K562 (cell line): ENCODE measurements around the gene EIF2AK2. TPM values are rescaled to one million over a fixed set of nuclear protein-coding genes. Genes with fewer than 3 reads are reported as not detected.

Source experiments
- C11orf30 ChIP-seq: fragments of 450-650 bp; IDR thresholded peaks from 2 replicates; pipeline ENCODE4 v1.6.1; 2016; ENCODE audit warnings: low read depth, mild to moderate bottlenecking
- COPS2 ChIP-seq: fragments of 450-650 bp; conservative IDR thresholded peaks from 2 replicates; pipeline ENCODE4 v1.6.1; 2016; ENCODE audit warnings: mild to moderate bottlenecking, moderate library complexity
- FUS ChIP-seq: fragments of 200-400 bp; formaldehyde crosslinking; optimal IDR thresholded peaks from 2 replicates; pipeline ENCODE3; 2017; ENCODE audit warnings: low read depth, low read length
- GATA2 ChIP-seq: sonication (generic); formaldehyde crosslinking; IDR thresholded peaks from 2 replicates; pipeline ENCODE4 v1.4.0; 2020; ENCODE audit warnings: mild to moderate bottlenecking, missing genetic modification reagents
- GATAD2A ChIP-seq: fragments of 450-650 bp; IDR thresholded peaks from 2 replicates; pipeline ENCODE4 v1.6.1; 2017
- GTF3C2 ChIP-seq: IDR thresholded peaks from 3 replicates; pipeline ENCODE4 v1.6.1; 2011; ENCODE audit warnings: borderline replicate concordance, mild to moderate bottlenecking, moderate library complexity; ENCODE audit not compliant: insufficient read length; ENCODE audit errors: extremely low read depth
- HDAC6 ChIP-seq: IDR thresholded peaks from 2 replicates; pipeline ENCODE4 v1.6.1; 2012; ENCODE audit warnings: low read depth, mild to moderate bottlenecking, control low read depth, inconsistent platforms, low read length, moderate library complexity
- HNRNPK ChIP-seq: fragments of 200-400 bp; formaldehyde crosslinking; IDR thresholded peaks from one replicate; pipeline ENCODE4 v1.6.1; 2018; ENCODE audit warnings: mild to moderate bottlenecking, low read depth, low read length; ENCODE audit not compliant: poor library complexity, severe bottlenecking
- KDM1A ChIP-seq, 2 experiments: fragments of 450-650 bp; IDR thresholded peaks; 2 replicates each; pipeline ENCODE4 v1.6.1; 2016; ENCODE audit warnings: mild to moderate bottlenecking in 2 of 2
- KDM2B ChIP-seq: fragments of 250-450 bp; sonication (Bioruptor Pico); IDR thresholded peaks from 2 replicates; pipeline ENCODE4 v1.8.0; 2021; ENCODE audit warnings: mild to moderate bottlenecking, moderate library complexity
- MTF1 ChIP-seq: fragments of 250-450 bp; sonication (Bioruptor Pico); IDR thresholded peaks from 2 replicates; pipeline ENCODE4 v1.9.0; 2021; ENCODE audit warnings: moderate library complexity, mild to moderate bottlenecking, inconsistent platforms, borderline replicate concordance
- MYC ChIP-seq, 2 experiments: fragments of 250-450 bp in 1 of 2; sonication (Bioruptor Pico) in 1 of 2; IDR thresholded peaks; 2 replicates each; pipeline versions ENCODE4 v1.5.1 to v1.6.1; 2012 to 2021; ENCODE audit warnings: low read depth in 2 of 2, borderline replicate concordance in 1 of 2, improper control_type of control experiment in 1 of 2, low read length in 1 of 2, mild to moderate bottlenecking in 1 of 2, moderate library complexity in 1 of 2
- NEUROD1 ChIP-seq: fragments of 150-350 bp; IDR thresholded peaks from 2 replicates; pipeline ENCODE4 v1.6.1; 2014; ENCODE audit warnings: borderline replicate concordance, low read length, low read depth; ENCODE audit not compliant: partially characterized antibody
- RBM15 ChIP-seq: fragments of 200-400 bp; formaldehyde crosslinking; IDR thresholded peaks from 2 replicates; pipeline ENCODE4 v1.6.1; 2018; ENCODE audit warnings: mild to moderate bottlenecking, low read length, moderate library complexity; ENCODE audit not compliant: insufficient read depth
- RBM17 ChIP-seq: fragments of 200-400 bp; formaldehyde crosslinking; IDR thresholded peaks from 2 replicates; pipeline ENCODE4 v1.6.1; 2017; ENCODE audit warnings: low read depth, mild to moderate bottlenecking, low read length, borderline replicate concordance
- RUNX1 ChIP-seq: sonication (generic); IDR thresholded peaks from 2 replicates; pipeline ENCODE4 v1.6.1; 2016; ENCODE audit warnings: antibody characterized with exemption, low read depth
- SMAD2 ChIP-seq: fragments of 150-350 bp; IDR thresholded peaks from 2 replicates; pipeline ENCODE4 v1.6.1; 2014; ENCODE audit warnings: low read depth, mild to moderate bottlenecking, low read length
- SMC3 ChIP-seq: conservative IDR thresholded peaks from 2 replicates; pipeline ENCODE4 v1.6.1; 2011; ENCODE audit warnings: low read depth, low read length, improper control_type of control experiment; ENCODE audit not compliant: insufficient read depth
- STAT5A ChIP-seq: IDR thresholded peaks from 2 replicates; pipeline ENCODE4 v1.6.1; 2012; ENCODE audit warnings: low read length, inconsistent platforms, borderline replicate concordance
- TAF15 ChIP-seq: fragments of 200-400 bp; formaldehyde crosslinking; IDR thresholded peaks from 2 replicates; pipeline ENCODE4 v1.6.1; 2017; ENCODE audit warnings: mild to moderate bottlenecking, low read depth, low read length, moderate library complexity
- TSC22D4 ChIP-seq: fragments of 450-650 bp; IDR thresholded peaks from 2 replicates; pipeline ENCODE4 v1.6.1; 2016; ENCODE audit warnings: missing genetic modification characterization, missing biosample characterization, control low read depth
- ZNF12 ChIP-seq: sonication (generic); formaldehyde crosslinking; IDR thresholded peaks from 2 replicates; pipeline ENCODE4 v1.4.0; 2020; ENCODE audit warnings: mild to moderate bottlenecking, missing genetic modification reagents
- ZNF24 ChIP-seq: fragments of 450-650 bp; IDR thresholded peaks from 2 replicates; pipeline ENCODE4 v1.6.1; 2016
- polyA plus RNA-seq, 8 experiments: library from polyadenylated mRNA; depleted of rRNA in 4 of 8; stranded (reverse) in 5 of 8; unstranded in 3 of 8; fragments of >200 nt; fragmentation: Nextera tagmentation in 2 of 8; fragmentation: Illumina TruSeq in 1 of 8; extraction: Ambion mirVana in 2 of 8; extraction: Trizol in 1 of 8; gene quantifications; 2 replicates each; pipeline versions ENCODE4 v1.2.1 to v1.2.3, GENCODE V29; 2011 to 2014; ENCODE audit warnings: inconsistent platforms in 1 of 8, missing spikeins in 1 of 8
- total RNA-seq, 7 experiments: library from RNA; depleted of rRNA in 6 of 7; stranded (reverse); fragments of >200 nt in 6 of 7; fragmentation: Illumina TruSeq in 2 of 7; extraction: Trizol in 2 of 7; gene quantifications; 2 replicates each; pipeline versions ENCODE4 v1.2.1 to v1.2.3, GENCODE V29; 2011 to 2021; ENCODE audit warnings: low replicate concordance in 1 of 7
- TF ChIP-seq, protein P1 (sequence below): sonication (generic); formaldehyde crosslinking; IDR thresholded peaks from 2 replicates; pipeline ENCODE4 v1.9.0; 2022; ENCODE audit warnings: mild to moderate bottlenecking, missing genetic modification reagents
- TF ChIP-seq, protein P2 (sequence below): sonication (generic); IDR thresholded peaks from 2 replicates; pipeline ENCODE4 v1.6.1; 2016

The EIF2AK2 gene
- total and polyA plus RNA-seq, 9 of the 15 experiments (the other 6 are each of a cell fraction or from before 2014, with no cell fraction given) = 3.8 to 19.5 (median 13.3) TPM

GRCh38 chr2:37196320-37197195 is 39.8 kb upstream of the EIF2AK2 start, which contains the start of gene CEBPZOS (continued):
- no peak for TF ChIP-seq C11orf30
- no peak for TF ChIP-seq HDAC6
- no peak for TF ChIP-seq GTF3C2
- TF ChIP-seq SMC3 = no peak
- no peak for TF ChIP-seq ZNF24
- TF ChIP-seq GATA2 (CRISPR knock-in tag) = no peak
- no peak for TF ChIP-seq KDM2B
- TF ChIP-seq RBM15 = no peak
- no peak for TF ChIP-seq RBM17
- no peak for TF ChIP-seq SMAD2
- no peak for TF ChIP-seq ZNF12 (CRISPR knock-in tag)
- TF ChIP-seq, protein P1, sequence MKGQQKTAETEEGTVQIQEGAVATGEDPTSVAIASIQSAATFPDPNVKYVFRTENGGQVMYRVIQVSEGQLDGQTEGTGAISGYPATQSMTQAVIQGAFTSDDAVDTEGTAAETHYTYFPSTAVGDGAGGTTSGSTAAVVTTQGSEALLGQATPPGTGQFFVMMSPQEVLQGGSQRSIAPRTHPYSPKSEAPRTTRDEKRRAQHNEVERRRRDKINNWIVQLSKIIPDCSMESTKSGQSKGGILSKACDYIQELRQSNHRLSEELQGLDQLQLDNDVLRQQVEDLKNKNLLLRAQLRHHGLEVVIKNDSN (CRISPR knock-in tag) = peak; percentile 37; the same call in 1 of the 2 replicates
- no peak for TF ChIP-seq HNRNPK
- TF ChIP-seq RUNX1 = no peak
- peak; percentile 76 for TF ChIP-seq MYC (IDR thresholded peaks at IDR 0.05; ENCODE audit: low read depth, low read length)
- TF ChIP-seq MYC (CRISPR knock-in tag; IDR thresholded peaks at IDR 0.05; ENCODE audit: borderline replicate concordance, low read depth) = no peak
- TF ChIP-seq FUS = no peak
- no peak for TF ChIP-seq MTF1 (CRISPR knock-in tag)
- no peak for TF ChIP-seq TAF15
- no peak for TF ChIP-seq GATAD2A
- no peak for TF ChIP-seq COPS2
- no peak for TF ChIP-seq NEUROD1
- no peak for TF ChIP-seq STAT5A
- TF ChIP-seq, protein P2, sequence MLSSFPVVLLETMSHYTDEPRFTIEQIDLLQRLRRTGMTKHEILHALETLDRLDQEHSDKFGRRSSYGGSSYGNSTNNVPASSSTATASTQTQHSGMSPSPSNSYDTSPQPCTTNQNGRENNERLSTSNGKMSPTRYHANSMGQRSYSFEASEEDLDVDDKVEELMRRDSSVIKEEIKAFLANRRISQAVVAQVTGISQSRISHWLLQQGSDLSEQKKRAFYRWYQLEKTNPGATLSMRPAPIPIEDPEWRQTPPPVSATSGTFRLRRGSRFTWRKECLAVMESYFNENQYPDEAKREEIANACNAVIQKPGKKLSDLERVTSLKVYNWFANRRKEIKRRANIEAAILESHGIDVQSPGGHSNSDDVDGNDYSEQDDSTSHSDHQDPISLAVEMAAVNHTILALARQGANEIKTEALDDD = no peak
- no peak for TF ChIP-seq TSC22D4
- TF ChIP-seq KDM1A (IDR thresholded peaks at IDR 0.05) = no peak
